ENCODE results near the gene KLF11.

Gene KLF11

DNA sequence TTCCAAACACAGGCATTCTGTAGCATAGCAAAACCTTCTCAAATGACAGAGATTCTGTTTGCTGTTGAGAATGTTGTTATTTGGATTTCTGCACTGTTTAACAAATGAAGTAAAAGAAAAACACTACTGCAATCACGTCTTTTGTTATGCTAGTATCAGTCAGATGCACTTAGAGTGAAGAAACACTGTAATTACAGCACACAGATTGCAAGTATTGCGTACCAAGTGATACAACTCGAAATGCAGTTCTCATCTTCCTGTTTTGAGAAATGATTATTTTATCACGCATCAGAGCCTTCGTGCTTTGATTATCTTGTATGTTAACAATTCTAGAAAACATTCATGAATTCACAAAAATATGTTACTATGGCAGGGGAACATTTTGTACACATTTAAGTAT is 41.8 kb upstream of the KLF11 start:
- Histone ChIP-seq H3K4me2 (ENCODE audit: low read length) (no peak overlapping the region), H2BK5ac (ENCODE audit: low read depth, low read length, poor library complexity) (no peak overlapping the region), H3K27ac (ENCODE audit: low read depth, low read length) (no peak overlapping the region), H2BK120ac (ENCODE audit: insufficient read depth, low read length, poor library complexity) (no peak overlapping the region), H3K27me3 (ENCODE audit: insufficient read depth, low read length) (no peaks in the 10 kb centered on the region), H3K14ac (ENCODE audit: low read length) (no peak overlapping the region), H3K4me1 (ENCODE audit: control insufficient read depth in 1 of 2, insufficient read depth in 2 of 2, low read length in 2 of 2) (peaks cover under 1 to 1% of the 10 kb centered on the region in 2 experiments), H2AK5ac (ENCODE audit: low read length) (no peak overlapping the region), H4K12ac (ENCODE audit: low read depth, low read length) (no peak overlapping the region), H3K9ac (ENCODE audit: low read length) (no peak overlapping the region), H2AFZ (ENCODE audit: insufficient read depth, low read length, poor library complexity) (no peak overlapping the region), H4K91ac (ENCODE audit: low read depth, low read length) (no peak overlapping the region), H2BK12ac (ENCODE audit: low read length) (no peak overlapping the region), H3K36me3 (ENCODE audit: control insufficient read depth in 1 of 2, insufficient read depth in 2 of 2, low read length in 2 of 2) (peaks cover 43 to 45% of the 10 kb centered on the region in 2 experiments), H3K9me3 (ENCODE audit: insufficient read depth, low read depth, low read length) (no peaks in the 10 kb centered on the region), H3K23ac (ENCODE audit: low read length) (no peak overlapping the region), H4K8ac (ENCODE audit: low read depth, low read length) (no peak overlapping the region), H3K79me1 (ENCODE audit: low read length) (no peaks in the 10 kb centered on the region), H3K4me3 (ENCODE audit: low read depth, low read length) (no peak overlapping the region), H3K18ac (ENCODE audit: low read length) (no peak overlapping the region), H3K4ac (ENCODE audit: low read depth, low read length) (no peak overlapping the region), H3K79me2 (ENCODE audit: control insufficient read depth, insufficient read depth, low read length, poor library complexity) (no peaks in the 10 kb centered on the region)
- no peak for DNase-seq
- WGBS (ENCODE audit: extremely low coverage, insufficient coverage, insufficient read length): no CpG with 5 or more reads among the region's 5 CpGs

- Histone ChIP-seq H3K4me1 (ENCODE audit: control insufficient read depth in 1 of 2, insufficient read depth in 2 of 2, low read length in 2 of 2) (peaks cover 5 to 6% of the 10 kb centered on the region in 2 experiments), H3K36me3 (ENCODE audit: control insufficient read depth in 1 of 2, insufficient read depth in 2 of 2, low read length in 2 of 2) (peaks cover 39 to 40% of the 10 kb centered on the region in 2 experiments), H3K14ac (ENCODE audit: low read length) (no peak overlapping the region), H3K79me2 (ENCODE audit: control insufficient read depth, insufficient read depth, low read length, poor library complexity) (no peaks in the 10 kb centered on the region), H3K27me3 (ENCODE audit: insufficient read depth, low read length) (no peaks in the 10 kb centered on the region), H2BK12ac (ENCODE audit: low read length) (no peak overlapping the region), H3K9me3 (ENCODE audit: insufficient read depth, low read depth, low read length) (no peaks in the 10 kb centered on the region), H3K4me2 (ENCODE audit: low read length) (no peak overlapping the region), H3K79me1 (ENCODE audit: low read length) (no peaks in the 10 kb centered on the region), H3K18ac (ENCODE audit: low read length) (no peak overlapping the region), H2AFZ (ENCODE audit: insufficient read depth, low read length, poor library complexity) (no peak overlapping the region), H3K27ac (ENCODE audit: low read depth, low read length) (no peak overlapping the region), H2BK5ac (ENCODE audit: low read depth, low read length, poor library complexity) (no peak overlapping the region), H4K12ac (ENCODE audit: low read depth, low read length) (no peak overlapping the region), H3K23ac (ENCODE audit: low read length) (no peak overlapping the region), H3K9ac (ENCODE audit: low read length) (no peak overlapping the region), H2BK120ac (ENCODE audit: insufficient read depth, low read length, poor library complexity) (no peak overlapping the region), H2AK5ac (ENCODE audit: low read length) (no peak overlapping the region), H3K4ac (ENCODE audit: low read depth, low read length) (no peak overlapping the region), H3K4me3 (ENCODE audit: low read depth, low read length) (no peak overlapping the region), H4K8ac (ENCODE audit: low read depth, low read length) (no peak overlapping the region), H4K91ac (ENCODE audit: low read depth, low read length) (no peak overlapping the region)
- DNase-seq: no peak
- whole genome bisulfite sequencing (ENCODE audit: extremely low coverage, insufficient coverage, insufficient read length): no CpG with 5 or more reads among the region's 5 CpGs
Observed at GRCh38 chr2:10002109-10002508, 41.2 kb upstream of the KLF11 start.

GRCh38 chr2:10002681-10003080 is 40.7 kb upstream of the KLF11 start:
- H2BK120ac ChIP-seq (ENCODE audit: insufficient read depth, low read length, poor library complexity): no peak overlapping the region

DNA sequence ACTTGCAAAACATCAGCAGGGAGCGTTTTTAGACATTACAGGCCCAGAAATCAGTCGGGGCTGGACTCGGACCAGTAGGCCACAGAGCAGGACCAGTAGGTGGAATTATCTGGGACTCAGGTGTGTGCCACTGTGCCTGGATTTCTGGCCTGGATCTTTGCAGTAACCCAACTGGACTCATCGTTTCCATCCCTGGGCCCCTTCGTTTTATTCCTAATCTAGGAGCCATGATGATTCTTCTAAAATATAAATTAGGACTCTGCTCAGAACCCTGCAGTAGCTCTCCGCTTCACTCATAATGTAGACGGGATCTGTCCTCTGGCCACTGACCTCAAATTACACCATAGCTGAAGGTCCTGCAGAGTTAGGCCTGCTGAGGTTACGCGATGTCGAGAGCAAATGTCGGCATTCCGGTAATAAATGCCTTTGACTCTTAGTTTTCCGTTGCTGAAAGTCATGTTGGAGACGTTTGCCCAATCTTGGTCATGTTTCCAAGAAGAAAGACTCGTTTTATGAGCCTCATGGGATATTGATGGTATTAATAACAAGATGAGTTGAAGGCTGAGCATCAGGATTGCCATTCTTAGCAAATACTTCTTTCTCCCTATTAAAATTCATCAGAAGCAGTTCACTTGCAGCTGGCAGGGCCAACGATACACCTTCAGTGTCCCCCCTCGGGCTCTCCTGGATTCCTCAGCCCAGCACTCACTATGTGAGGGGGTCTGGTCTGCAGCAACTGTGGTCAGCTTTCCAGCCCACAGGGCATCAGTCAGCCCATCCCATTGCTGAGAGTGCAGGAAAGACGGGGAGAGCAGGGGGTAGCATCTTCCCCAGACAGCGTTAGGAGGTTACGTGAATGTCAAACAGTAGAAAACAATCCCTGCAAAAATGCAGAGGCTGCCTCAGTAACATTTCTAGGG is 39.9 kb upstream of the KLF11 start:
- Histone ChIP-seq H4K12ac (ENCODE audit: low read depth, low read length) (no peak overlapping the region), H4K91ac (ENCODE audit: low read depth, low read length) (no peak overlapping the region), H4K8ac (ENCODE audit: low read depth, low read length) (no peak overlapping the region), H3K4ac (ENCODE audit: low read depth, low read length) (no peak overlapping the region), H2BK120ac (ENCODE audit: insufficient read depth, low read length, poor library complexity) (no peak overlapping the region), H3K9ac (ENCODE audit: low read length) (no peak overlapping the region), H3K27me3 (ENCODE audit: insufficient read depth, low read length) (no peaks in the 10 kb centered on the region), H3K14ac (ENCODE audit: low read length) (no peak overlapping the region), H2AK5ac (ENCODE audit: low read length) (no peak overlapping the region), H2BK5ac (ENCODE audit: low read depth, low read length, poor library complexity) (no peak overlapping the region), H3K4me2 (ENCODE audit: low read length) (no peak overlapping the region), H3K27ac (ENCODE audit: low read depth, low read length) (no peak overlapping the region), H3K4me3 (ENCODE audit: low read depth, low read length) (no peak overlapping the region), H3K79me2 (ENCODE audit: control insufficient read depth, insufficient read depth, low read length, poor library complexity) (no peaks in the 10 kb centered on the region), H3K36me3 (ENCODE audit: control insufficient read depth in 1 of 2, insufficient read depth in 2 of 2, low read length in 2 of 2) (peaks cover 32 to 34% of the 10 kb centered on the region in 2 experiments), H3K4me1 (ENCODE audit: control insufficient read depth in 1 of 2, insufficient read depth in 2 of 2, low read length in 2 of 2) (peaks cover 5 to 10% of the 10 kb centered on the region in 2 experiments), H3K9me3 (ENCODE audit: insufficient read depth, low read depth, low read length) (no peaks in the 10 kb centered on the region), H3K18ac (ENCODE audit: low read length) (no peak overlapping the region), H2BK12ac (ENCODE audit: low read length) (no peak overlapping the region), H3K23ac (ENCODE audit: low read length) (no peak overlapping the region), H2AFZ (ENCODE audit: insufficient read depth, low read length, poor library complexity) (no peak overlapping the region), H3K79me1 (ENCODE audit: low read length) (no peaks in the 10 kb centered on the region)
- no CpG with 5 or more reads among the region's 20 CpGs for WGBS (ENCODE audit: extremely low coverage, insufficient coverage, insufficient read length)
- DNase-seq: no peak

More at GRCh38 chr2:10002681-10003080, 40.7 kb upstream of the KLF11 start:
- Histone ChIP-seq H4K8ac (ENCODE audit: low read depth, low read length) (no peak overlapping the region), H2AFZ (ENCODE audit: insufficient read depth, low read length, poor library complexity) (no peak overlapping the region), H2BK5ac (ENCODE audit: low read depth, low read length, poor library complexity) (no peak overlapping the region), H2BK12ac (ENCODE audit: low read length) (no peak overlapping the region), H3K18ac (ENCODE audit: low read length) (no peak overlapping the region), H3K27ac (ENCODE audit: low read depth, low read length) (no peak overlapping the region), H2AK5ac (ENCODE audit: low read length) (no peak overlapping the region), H3K14ac (ENCODE audit: low read length) (no peak overlapping the region), H4K91ac (ENCODE audit: low read depth, low read length) (no peak overlapping the region), H3K36me3 (ENCODE audit: control insufficient read depth in 1 of 2, insufficient read depth in 2 of 2, low read length in 2 of 2) (peaks cover 36 to 38% of the 10 kb centered on the region in 2 experiments), H3K27me3 (ENCODE audit: insufficient read depth, low read length) (no peaks in the 10 kb centered on the region), H3K9me3 (ENCODE audit: insufficient read depth, low read depth, low read length) (no peaks in the 10 kb centered on the region), H4K12ac (ENCODE audit: low read depth, low read length) (no peak overlapping the region), H3K79me1 (ENCODE audit: low read length) (no peaks in the 10 kb centered on the region), H3K4me1 (ENCODE audit: control insufficient read depth in 1 of 2, insufficient read depth in 2 of 2, low read length in 2 of 2) (peaks cover 5 to 10% of the 10 kb centered on the region in 2 experiments), H3K79me2 (ENCODE audit: control insufficient read depth, insufficient read depth, low read length, poor library complexity) (no peaks in the 10 kb centered on the region), H3K9ac (ENCODE audit: low read length) (no peak overlapping the region), H3K4me3 (ENCODE audit: low read depth, low read length) (no peak overlapping the region), H3K4ac (ENCODE audit: low read depth, low read length) (no peak overlapping the region), H3K4me2 (ENCODE audit: low read length) (no peak overlapping the region), H3K23ac (ENCODE audit: low read length) (no peak overlapping the region)
- DNase-seq: no peak
- WGBS (ENCODE audit: extremely low coverage, insufficient coverage, insufficient read length): no CpG with 5 or more reads among the region's 9 CpGs
